ENCODE data around the gene IKZF1.

IKZF1 gene

DNA sequence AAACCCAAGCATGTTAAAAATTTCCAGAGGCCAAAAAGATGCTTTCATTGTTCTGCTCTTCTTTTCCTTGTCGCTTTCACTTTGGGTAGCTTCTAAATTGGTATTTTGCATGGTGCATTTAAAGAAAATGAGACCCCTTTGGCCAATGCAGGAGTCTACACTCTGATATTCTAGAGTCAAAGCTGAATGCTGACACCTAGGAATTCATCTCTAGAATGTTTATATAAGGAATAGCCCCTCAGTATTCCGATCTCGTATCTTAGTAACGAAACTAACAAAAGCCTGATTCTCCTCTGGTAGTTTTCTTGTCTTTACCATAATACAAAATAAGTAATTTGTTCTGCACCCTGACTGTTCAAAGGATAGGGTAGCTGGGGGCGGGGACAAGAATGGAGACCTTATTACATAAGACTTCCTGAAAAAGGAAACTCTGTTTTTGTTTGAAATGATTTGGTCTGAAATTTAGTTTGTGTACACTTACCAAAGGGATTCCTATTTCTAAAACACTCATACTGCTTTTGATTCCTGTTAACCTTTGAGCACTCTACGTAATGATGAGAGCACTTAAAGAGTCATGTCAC, 17.1 kb downstream of the IKZF1 start:
- ATAC-seq (replicated peaks) (peak; percentile 45), DNase-seq (peak in 1 of 3 experiments; percentile 54)
- Mint-ChIP-seq H3K27ac (peak overlapping the region; percentile 93 to 95), H3K4me3 (peak overlapping the region; percentile 54 to 96), H3K9me3 (no peaks in the 10 kb centered on the region), H3K4me1 (ENCODE audit: low read depth in 2 of 2) (peaks cover 67 to 87% of the 10 kb centered on the region in 2 donors), H3K36me3 (ENCODE audit: insufficient read depth) (peaks cover 94% of the 10 kb centered on the region), H3K27me3 (no peaks in the 10 kb centered on the region)

DNA sequence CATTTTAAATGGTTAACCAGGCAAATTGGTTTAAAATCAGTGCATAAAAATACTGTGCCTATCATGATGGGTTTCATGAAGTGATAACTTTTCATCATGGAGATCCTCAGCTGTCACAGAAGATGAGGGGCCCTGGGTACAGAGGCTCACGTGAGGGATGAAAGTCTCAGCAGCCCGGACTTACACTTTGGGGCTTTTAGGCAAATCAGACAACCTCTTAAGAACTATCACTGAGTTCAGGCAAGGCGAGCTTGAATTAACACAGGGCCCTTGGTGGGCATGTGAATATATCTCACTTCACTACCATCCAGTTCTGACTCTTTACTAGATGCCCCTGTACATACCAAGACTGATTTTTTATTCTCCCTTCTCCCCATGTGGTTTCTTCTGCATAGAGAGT, 19.6 kb downstream of the IKZF1 start:
- ATAC-seq (replicated peaks) (no peak), DNase-seq (no peak)
- Mint-ChIP-seq H3K4me1 (ENCODE audit: low read depth in 2 of 2) (peaks cover 50 to 70% of the 10 kb centered on the region in 2 donors), H3K36me3 (ENCODE audit: insufficient read depth) (peaks cover 97% of the 10 kb centered on the region), H3K4me3 (peak overlapping the region in 1 of 2 donors; percentile 52), H3K9me3 (no peaks in the 10 kb centered on the region), H3K27ac (peak overlapping the region; percentile 78 to 95), H3K27me3 (no peaks in the 10 kb centered on the region)

DNA sequence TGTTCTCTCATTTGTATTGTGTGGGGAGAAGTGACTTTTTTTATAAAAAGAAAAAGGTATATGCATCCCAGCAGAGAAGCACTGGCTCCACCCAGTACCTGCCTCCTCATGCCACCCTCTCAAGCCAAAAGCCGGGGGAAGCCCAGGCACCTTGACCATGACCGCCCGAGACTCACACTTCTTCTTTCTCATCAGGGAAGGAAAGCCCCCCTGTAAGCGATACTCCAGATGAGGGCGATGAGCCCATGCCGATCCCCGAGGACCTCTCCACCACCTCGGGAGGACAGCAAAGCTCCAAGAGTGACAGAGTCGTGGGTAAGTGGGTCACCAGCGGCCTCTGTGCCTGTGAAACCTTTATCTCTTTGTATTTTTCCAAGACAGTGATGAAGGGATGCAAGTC, 22.9 kb downstream of the IKZF1 start:
- H3K27ac Mint-ChIP-seq = peak overlapping the region; percentile 57 to 77
- peaks cover 95% of the 10 kb centered on the region for H3K36me3 Mint-ChIP-seq (ENCODE audit: insufficient read depth)
- H3K9me3 Mint-ChIP-seq = no peaks in the 10 kb centered on the region
- H3K27me3 Mint-ChIP-seq = no peaks in the 10 kb centered on the region
- no peak for DNase-seq
- ATAC-seq (replicated peaks) = no peak
- H3K4me3 Mint-ChIP-seq = no peak overlapping the region
- peaks cover 54 to 69% of the 10 kb centered on the region in 2 donors for H3K4me1 Mint-ChIP-seq (ENCODE audit: low read depth in 2 of 2)

DNA sequence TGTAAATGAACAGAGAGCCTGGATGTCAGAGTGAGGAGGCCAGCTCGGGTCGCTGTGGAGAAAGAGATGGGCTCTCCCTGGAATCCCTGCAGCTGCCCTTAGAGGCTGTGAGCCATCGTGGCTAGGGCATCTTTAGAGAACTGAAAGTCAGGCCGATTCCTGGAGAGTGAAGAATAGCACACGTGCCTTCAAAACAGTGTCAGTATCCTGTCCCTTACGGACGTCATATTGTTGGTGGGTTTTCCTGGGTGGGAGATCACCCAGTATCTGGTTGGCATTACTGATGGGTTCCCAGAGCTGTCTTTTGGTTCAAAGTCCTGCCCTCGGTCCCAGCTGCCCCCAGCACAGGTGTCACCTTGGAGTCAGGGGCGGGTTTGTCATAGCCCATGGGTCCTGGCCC, 25.3 kb downstream of the IKZF1 start:
- Mint-ChIP-seq H3K36me3 (ENCODE audit: insufficient read depth) (peaks cover 73% of the 10 kb centered on the region), H3K4me1 (ENCODE audit: low read depth in 2 of 2) (peaks cover 45 to 52% of the 10 kb centered on the region in 2 donors)

DNA sequence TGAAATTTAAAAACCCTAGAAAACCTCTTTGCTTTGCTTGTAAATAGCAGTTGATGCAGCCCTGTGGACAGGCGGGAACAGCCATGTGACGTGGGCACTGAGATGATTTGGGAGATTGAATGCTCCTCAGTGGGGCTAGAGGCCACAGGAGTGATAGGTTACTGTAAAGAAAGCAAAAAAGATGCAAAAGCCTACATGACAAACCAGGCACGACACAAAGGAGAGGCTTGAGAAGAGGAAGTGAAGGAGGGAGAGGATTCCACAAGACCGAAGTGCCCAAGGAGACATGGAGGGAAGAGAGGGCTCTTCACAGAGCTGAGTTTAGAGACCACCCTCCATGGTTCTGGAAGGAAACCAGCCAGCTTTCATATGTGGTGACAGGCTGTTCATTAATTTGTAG, 25.7 kb downstream of the IKZF1 start:
- no peak overlapping the region for H3K27ac Mint-ChIP-seq
- ATAC-seq (replicated peaks) (no peak), DNase-seq (peak in 1 of 3 experiments; percentile 2)
- no peak overlapping the region for H3K4me3 Mint-ChIP-seq
- H3K36me3 Mint-ChIP-seq (ENCODE audit: insufficient read depth) = peaks cover 69% of the 10 kb centered on the region
- no peaks in the 10 kb centered on the region for H3K9me3 Mint-ChIP-seq
- H3K4me1 Mint-ChIP-seq (ENCODE audit: low read depth in 2 of 2) = peaks cover 45 to 51% of the 10 kb centered on the region in 2 donors
- H3K27me3 Mint-ChIP-seq = no peaks in the 10 kb centered on the region

More for the DNA sequence above, 25.3 kb downstream of the IKZF1 start:
- H3K27me3 Mint-ChIP-seq = no peaks in the 10 kb centered on the region
- DNase-seq (no peak), ATAC-seq (replicated peaks) (peak; percentile 21)
- no peaks in the 10 kb centered on the region for H3K9me3 Mint-ChIP-seq
- no peak overlapping the region for H3K4me3 Mint-ChIP-seq
- H3K27ac Mint-ChIP-seq = no peak overlapping the region

DNA sequence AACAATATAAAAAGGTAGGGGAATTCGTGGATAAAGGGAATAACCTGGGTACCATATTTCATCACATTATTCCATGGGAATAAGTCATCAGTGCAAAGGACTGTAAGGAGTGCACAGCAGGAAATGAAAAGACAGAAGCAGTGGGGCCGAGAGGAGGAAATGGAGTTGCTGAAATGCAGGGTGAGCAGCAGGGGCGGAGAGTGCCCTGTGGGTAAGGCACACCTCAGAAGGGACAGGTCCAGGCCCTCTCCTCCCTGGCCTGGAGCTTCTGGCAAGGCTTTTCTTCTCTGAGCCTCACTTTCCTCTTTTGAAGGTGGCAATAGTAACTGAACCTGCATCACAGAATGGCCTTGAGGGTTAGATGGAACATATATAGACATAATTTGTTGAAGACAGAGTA, 26.2 kb downstream of the IKZF1 start:
- H3K27ac Mint-ChIP-seq = no peak overlapping the region
- DNase-seq = peak in 1 of 3 experiments; percentile 11
- ATAC-seq (replicated peaks) = no peak
- no peaks in the 10 kb centered on the region for H3K27me3 Mint-ChIP-seq
- no peaks in the 10 kb centered on the region for H3K9me3 Mint-ChIP-seq
- H3K4me1 Mint-ChIP-seq (ENCODE audit: low read depth in 2 of 2) = peaks cover 45 to 50% of the 10 kb centered on the region in 2 donors
- peaks cover 64% of the 10 kb centered on the region for H3K36me3 Mint-ChIP-seq (ENCODE audit: insufficient read depth)
- H3K4me3 Mint-ChIP-seq = no peak overlapping the region

DNA sequence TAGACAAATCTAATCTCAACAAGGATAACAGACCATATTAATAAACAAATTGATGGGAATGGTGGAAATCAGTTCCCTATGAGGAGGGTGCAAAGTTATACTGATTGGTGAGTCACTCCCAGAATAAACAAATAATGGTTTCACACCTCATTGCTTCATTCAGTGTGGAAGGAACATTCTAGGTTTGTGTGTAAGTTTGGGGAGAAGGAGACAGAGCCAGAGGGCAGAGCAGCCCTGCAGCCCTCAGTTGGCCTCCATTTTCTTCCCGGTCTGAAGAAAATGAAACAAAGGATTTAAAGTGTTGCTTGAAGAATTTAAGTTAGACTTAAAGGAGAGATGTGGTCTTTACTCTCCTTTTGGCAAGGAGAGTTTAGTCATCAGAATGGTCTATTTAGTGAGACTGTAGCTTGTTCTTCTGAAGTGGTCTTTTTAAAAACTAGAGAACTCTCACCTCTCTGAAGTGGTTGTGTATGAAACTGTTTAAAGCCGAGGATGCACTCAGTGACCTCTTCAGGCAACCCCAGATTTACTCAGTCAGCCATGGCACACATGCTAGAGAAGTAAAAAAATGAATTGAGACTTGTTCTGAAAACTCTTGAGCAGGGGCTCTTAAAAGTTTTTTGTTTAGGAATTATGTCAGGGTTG, 27.2 kb downstream of the IKZF1 start:
- Mint-ChIP-seq H3K4me3 (no peak overlapping the region), H3K9me3 (no peaks in the 10 kb centered on the region), H3K27me3 (no peaks in the 10 kb centered on the region), H3K4me1 (ENCODE audit: low read depth in 2 of 2) (peaks cover 42 to 47% of the 10 kb centered on the region in 2 donors), H3K27ac (no peak overlapping the region), H3K36me3 (ENCODE audit: insufficient read depth) (peaks cover 61% of the 10 kb centered on the region)
- DNase-seq (peak in 1 of 3 experiments; percentile 46), ATAC-seq (replicated peaks) (peak; percentile 69)

DNA sequence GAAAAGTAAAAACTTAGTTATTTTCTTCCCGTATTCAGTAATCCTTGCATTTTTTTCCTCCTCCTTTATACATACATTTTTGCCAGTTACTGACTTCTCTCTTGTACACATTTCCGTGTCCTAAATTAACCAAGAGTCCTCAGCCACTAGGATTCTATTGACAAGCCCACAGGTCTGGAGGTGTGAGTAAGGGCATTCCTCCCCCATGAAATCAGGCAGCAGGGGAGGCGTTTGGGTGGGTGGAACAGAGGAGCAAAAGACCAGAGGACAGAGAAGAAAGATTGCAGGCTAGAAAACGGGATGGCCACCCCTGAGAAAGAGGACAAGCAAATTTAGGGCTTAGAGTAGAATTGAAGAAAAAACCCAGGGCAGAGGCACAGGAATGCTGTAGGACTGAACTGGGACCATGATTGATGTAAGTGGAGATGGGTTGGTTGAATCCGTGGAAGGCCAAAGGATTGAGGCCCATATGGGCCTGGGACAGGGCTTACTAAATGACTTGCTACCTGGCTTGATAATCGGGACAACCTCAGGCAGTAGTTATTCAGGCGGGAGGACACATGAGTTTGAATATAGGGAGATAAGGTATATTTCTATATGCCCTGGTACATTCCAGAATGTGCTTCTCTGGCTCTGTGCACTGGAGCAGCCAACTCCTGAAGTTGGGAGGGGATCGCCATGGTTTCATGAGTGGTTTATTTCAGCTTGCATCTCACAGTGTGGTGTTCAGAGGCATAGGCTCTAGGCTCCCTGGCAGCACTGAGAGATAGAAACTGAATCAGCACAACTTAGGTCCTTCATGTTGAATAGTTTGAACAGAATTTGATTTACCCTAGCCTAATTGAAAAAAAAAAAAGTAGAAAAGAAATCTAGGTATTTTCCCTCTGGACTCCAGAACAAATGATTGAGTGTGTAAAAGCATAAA, 28.0 kb downstream of the IKZF1 start:
- H3K27ac Mint-ChIP-seq = no peak overlapping the region
- peaks cover 48 to 51% of the 10 kb centered on the region in 2 donors for H3K4me1 Mint-ChIP-seq (ENCODE audit: low read depth in 2 of 2)
- H3K36me3 Mint-ChIP-seq (ENCODE audit: insufficient read depth) = peaks cover 61% of the 10 kb centered on the region
- no peaks in the 10 kb centered on the region for H3K9me3 Mint-ChIP-seq
- DNase-seq (peak in 1 of 3 experiments; percentile 1), ATAC-seq (replicated peaks) (no peak)
- no peak overlapping the region for H3K4me3 Mint-ChIP-seq
- H3K27me3 Mint-ChIP-seq = no peaks in the 10 kb centered on the region

DNA sequence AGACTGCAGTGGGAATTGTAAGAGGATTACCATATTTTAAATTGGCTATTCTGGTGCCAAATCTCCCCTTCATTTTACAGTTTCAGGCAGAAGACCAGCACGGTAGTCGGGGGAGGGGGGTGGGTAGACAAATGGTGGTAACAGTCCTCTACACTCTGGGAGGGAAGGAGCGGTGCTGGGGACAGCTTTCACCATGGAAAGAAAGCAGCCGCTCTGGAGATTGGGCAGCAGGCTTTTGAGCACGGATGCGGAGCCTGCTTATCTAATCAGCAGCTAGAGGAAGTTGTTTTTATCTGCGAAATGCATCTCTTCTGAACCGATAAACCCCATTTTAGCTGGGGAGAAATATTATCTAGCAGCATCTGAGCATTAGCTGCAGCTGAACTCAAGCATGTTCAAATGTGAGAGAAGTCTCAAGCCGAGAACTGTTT, 28.7 kb downstream of the IKZF1 start:
- Mint-ChIP-seq H3K4me3 (no peak overlapping the region), H3K27ac (no peak overlapping the region), H3K36me3 (ENCODE audit: insufficient read depth) (peaks cover 54% of the 10 kb centered on the region), H3K4me1 (ENCODE audit: low read depth in 2 of 2) (peaks cover 52 to 58% of the 10 kb centered on the region in 2 donors), H3K27me3 (no peaks in the 10 kb centered on the region), H3K9me3 (no peaks in the 10 kb centered on the region)
- DNase-seq (no peak), ATAC-seq (replicated peaks) (peak; percentile 45)

DNA sequence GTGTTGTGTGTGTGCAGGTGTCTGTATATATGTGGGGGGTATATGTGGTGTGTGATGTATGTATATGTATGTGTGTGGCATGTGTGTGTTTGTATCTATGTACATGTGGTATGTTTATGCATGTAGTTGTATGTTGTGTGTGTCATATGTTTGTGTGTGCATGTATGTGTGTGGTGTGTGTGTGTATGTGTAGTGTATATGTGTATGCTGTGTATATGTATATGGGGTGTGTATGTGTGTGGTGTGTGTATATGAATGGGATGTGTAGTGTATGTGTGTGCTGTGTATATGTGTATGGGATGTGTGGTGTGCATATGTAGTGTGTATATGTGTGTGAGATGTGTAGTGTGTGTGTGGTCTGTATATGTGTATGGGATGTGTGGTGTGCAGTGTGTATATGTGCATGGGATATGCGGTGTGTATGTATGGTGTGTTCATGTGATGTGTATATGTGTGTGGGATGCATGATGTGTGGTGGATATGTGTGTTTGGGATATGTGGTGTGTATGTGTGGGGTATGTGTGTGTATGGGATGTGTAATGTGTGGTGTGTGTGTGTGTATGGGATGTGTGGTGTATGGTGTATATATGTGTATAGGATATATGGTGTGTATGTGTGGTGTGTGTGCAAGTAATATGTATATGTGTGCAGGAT, 30.0 kb downstream of the IKZF1 start:
- no peaks in the 10 kb centered on the region for H3K9me3 Mint-ChIP-seq
- no peaks in the 10 kb centered on the region for H3K27me3 Mint-ChIP-seq
- peaks cover 52% of the 10 kb centered on the region for H3K36me3 Mint-ChIP-seq (ENCODE audit: insufficient read depth)
- H3K4me1 Mint-ChIP-seq (ENCODE audit: low read depth in 2 of 2) = peaks cover 56 to 66% of the 10 kb centered on the region in 2 donors
- no peak overlapping the region for H3K27ac Mint-ChIP-seq
- DNase-seq (no peak), ATAC-seq (replicated peaks) (no peak)
- H3K4me3 Mint-ChIP-seq = no peak overlapping the region

DNA sequence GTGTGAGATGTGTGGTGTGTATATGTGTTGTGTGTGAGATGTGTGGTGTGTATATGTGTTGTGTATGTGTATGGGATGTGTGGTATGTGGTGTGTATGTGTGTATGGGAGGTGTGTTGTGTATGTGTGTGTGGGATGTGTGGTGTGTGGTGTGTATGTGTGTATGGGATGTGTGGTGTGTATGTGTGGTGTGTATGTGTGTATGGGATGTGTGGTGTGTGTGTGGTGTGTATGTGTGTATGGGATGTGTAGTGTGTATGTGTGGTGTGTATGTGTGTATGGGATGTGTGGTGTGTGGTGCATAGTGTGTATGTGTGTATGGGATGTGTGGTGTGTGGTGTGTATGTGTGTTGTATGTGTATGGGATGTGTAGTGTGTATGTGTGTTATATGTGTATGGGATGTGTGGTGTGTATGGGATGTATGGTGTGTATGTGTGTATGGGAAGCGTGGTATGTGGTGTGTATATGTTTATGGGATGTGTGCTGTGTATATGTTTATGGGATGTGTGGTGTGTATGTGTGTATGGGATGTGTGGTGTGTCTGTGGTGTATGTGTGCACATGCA, 30.8 kb downstream of the IKZF1 start:
- Mint-ChIP-seq H3K27me3 (no peaks in the 10 kb centered on the region), H3K4me3 (no peak overlapping the region), H3K4me1 (ENCODE audit: low read depth in 2 of 2) (peaks cover 54 to 66% of the 10 kb centered on the region in 2 donors)

DNA sequence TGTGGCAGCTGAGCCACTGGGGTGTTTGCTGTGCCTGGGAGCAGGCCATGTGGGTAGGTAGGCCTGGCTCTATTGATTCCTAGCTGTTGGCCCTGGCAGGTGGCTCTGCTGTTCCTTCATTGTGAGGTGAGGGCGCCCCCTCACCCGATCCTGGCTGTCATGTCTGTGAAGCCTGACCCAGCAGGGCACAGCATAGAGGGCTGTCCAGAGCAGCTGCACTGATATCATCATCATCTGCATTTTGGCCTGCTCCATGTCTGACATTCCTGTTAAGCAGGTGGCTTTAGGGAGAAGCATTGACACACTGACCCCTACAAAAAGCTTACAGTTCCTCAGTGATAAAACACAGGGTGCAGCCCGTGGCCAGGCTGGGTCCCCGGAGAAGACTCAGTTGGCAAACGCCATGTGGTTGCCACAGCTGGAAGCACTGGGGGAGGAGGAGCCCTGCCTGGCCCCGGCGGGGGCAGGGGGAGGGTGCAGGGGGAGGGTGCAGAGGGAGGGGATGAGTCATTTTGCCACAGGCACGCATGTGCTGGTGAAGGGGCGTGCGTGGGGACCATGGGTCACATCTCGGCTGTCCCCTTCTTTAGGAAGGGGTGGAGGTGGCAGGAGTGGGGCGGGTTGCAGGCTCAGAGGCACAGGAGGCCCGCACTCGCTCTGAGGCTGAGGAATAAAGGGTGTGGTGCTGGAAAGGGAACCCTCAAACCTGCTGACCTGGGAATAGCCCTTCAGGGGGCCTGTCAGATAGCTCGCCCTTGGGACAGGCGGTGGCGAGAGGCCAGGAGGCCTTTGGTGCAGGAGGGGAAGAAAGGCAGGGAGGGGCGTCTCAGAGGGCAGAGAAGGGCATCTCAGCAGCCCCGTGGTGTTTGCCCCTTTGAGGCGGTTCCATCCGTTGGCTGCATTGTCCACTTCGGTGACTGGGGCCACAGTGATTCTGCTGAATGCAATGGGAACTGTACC, 31.6 kb downstream of the IKZF1 start:
- peaks cover 43% of the 10 kb centered on the region for H3K36me3 Mint-ChIP-seq (ENCODE audit: insufficient read depth)
- H3K27me3 Mint-ChIP-seq = no peaks in the 10 kb centered on the region
- no peak overlapping the region for H3K4me3 Mint-ChIP-seq
- DNase-seq (peak; percentile 72 to 77 (median 72)), ATAC-seq (replicated peaks) (peak; percentile 56)
- H3K9me3 Mint-ChIP-seq = no peaks in the 10 kb centered on the region
- H3K4me1 Mint-ChIP-seq (ENCODE audit: low read depth in 2 of 2) = peaks cover 47 to 63% of the 10 kb centered on the region in 2 donors
- H3K27ac Mint-ChIP-seq = no peak overlapping the region

More for the DNA sequence above, 30.8 kb downstream of the IKZF1 start:
- DNase-seq (no peak), ATAC-seq (replicated peaks) (no peak)
- Mint-ChIP-seq H3K36me3 (ENCODE audit: insufficient read depth) (peaks cover 51% of the 10 kb centered on the region), H3K27ac (no peak overlapping the region), H3K9me3 (no peaks in the 10 kb centered on the region)
